H1 (cell line): ENCODE data around the gene BSND. TPM values are rescaled to one million over a fixed set of nuclear protein-coding genes. Genes with fewer than 3 reads are reported as not detected.

Experiments
- ASH2L ChIP-seq: fragments of 200-600, 300-600 bp; sonication (generic); IDR thresholded peaks from one replicate; pipeline ENCODE4 v1.7.1; 2017; ENCODE audit warnings: low read length
- CHD2 ChIP-seq: IDR thresholded peaks from 2 replicates; pipeline ENCODE4 v1.6.1; 2012; ENCODE audit warnings: low read length, improper control_type of control experiment
- CTCF ChIP-seq, 3 experiments: IDR thresholded peaks; 1 replicate in 2 of 3; 2 replicates in 1 of 3; pipeline versions ENCODE4 v1.5.1 to v1.6.1; 2011; ENCODE audit warnings: low read length in 3 of 3, mild to moderate bottlenecking in 3 of 3, inconsistent platforms in 2 of 3, low read depth in 1 of 3, moderate library complexity in 1 of 3; ENCODE audit not compliant: insufficient read depth in 1 of 3; ENCODE audit errors: control extremely low read depth in 1 of 3
- NANOG ChIP-seq: IDR thresholded peaks from 2 replicates; pipeline ENCODE4 v1.6.1; 2011; ENCODE audit warnings: low read length, low read depth, mild to moderate bottlenecking, inconsistent platforms; ENCODE audit not compliant: insufficient read depth, poor library complexity, severe bottlenecking
- RXRA ChIP-seq: IDR thresholded peaks from 2 replicates; pipeline ENCODE4 v1.6.1; 2011; ENCODE audit warnings: low read depth, mild to moderate bottlenecking, low read length, moderate library complexity; ENCODE audit not compliant: insufficient read depth
- polyA plus RNA-seq, 7 experiments: library from polyadenylated mRNA; depleted of rRNA in 3 of 7; stranded (reverse) in 5 of 7; unstranded in 2 of 7; fragments of >200 nt in 5 of 7; fragments of 200-250 nt in 2 of 7; gene quantifications; 1 replicate in 5 of 7; 2 replicates in 1 of 7; 4 replicates in 1 of 7; pipeline versions ENCODE4 v1.2.1 to v1.2.3, GENCODE V29; 2011 to 2013; ENCODE audit warnings: missing spikeins in 2 of 7, mixed read lengths in 2 of 7
- total RNA-seq: library from RNA; stranded (reverse); fragmentation: NEBNext Ultra II Directional; extraction: Animal tissue kit (Norgen Biotek cat#: 25700); gene quantifications from 2 replicates; pipeline ENCODE4 v1.2.1, GENCODE V29; 2021

BSND gene
- total and polyA plus RNA-seq, 2 of the 8 experiments (the other 6 are each of a cell fraction or from before 2014, with no cell fraction given): 0.43 to 0.68 TPM

- no peak for TF ChIP-seq CTCF (IDR thresholded peaks at IDR 0.05; ENCODE audit: control extremely low read depth in 1 of 3, insufficient read depth in 1 of 3, low read depth in 1 of 3, low read length in 3 of 3)
- no peak for TF ChIP-seq ASH2L
- TF ChIP-seq NANOG: no peak
- no peak for TF ChIP-seq RXRA
- TF ChIP-seq CHD2: no peak
Observed at GRCh38 chr1:55043726-55044125, 45.0 kb downstream of the BSND start (continued).
